Measurements from ENCODE around the gene SHD. TPM values are rescaled to one million over a fixed set of nuclear protein-coding genes. Genes with fewer than 3 reads are reported as not detected.

The SHD gene, protein sequence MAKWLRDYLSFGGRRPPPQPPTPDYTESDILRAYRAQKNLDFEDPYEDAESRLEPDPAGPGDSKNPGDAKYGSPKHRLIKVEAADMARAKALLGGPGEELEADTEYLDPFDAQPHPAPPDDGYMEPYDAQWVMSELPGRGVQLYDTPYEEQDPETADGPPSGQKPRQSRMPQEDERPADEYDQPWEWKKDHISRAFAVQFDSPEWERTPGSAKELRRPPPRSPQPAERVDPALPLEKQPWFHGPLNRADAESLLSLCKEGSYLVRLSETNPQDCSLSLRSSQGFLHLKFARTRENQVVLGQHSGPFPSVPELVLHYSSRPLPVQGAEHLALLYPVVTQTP
- total RNA-seq: not detected in 2 replicates

DNA sequence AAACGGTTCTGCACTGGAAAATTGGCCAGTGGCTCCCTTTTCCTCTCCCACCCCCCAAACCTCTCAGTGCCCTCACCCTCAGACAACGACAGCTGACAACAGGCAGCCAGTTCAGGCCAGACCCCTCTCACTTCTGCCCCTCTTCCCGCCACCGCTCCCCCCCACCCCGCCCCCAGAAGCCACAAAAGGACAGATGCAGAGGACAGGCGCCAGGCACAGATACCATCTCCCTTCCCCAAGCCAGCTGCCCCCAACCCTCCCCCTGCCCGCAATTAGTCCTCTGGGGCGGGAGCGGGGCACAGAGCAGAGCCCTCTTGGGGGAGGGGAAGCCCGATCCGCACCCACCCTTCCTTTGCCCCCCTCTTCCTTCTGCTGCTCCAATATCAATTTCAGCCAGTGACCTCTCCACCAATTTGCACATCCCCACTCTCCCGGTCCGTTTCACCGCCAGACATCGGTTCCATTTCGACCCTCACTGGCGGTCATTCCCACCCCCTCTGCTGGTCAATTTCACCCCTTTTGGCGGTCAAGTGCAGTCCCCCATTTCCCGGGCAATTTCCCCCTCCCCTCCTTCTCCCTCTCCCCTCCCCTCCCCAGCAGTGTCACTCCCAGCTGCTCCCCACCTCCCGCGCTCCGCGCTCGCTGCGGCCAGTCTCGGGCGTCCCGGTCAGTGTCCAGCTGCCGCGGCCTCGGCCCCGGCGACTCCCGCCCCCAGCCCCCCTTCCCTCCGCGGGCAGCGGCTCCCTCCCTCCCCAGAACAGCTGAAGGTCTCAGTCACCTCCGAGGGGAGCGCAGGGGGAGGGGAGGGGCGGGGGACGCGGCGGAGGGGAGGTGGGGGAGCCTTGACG lies at the start of gene SHD:
SHD (plus strand) TSS at position 848 of the 848 bp plus-strand sequence. CDS start 798 bp downstream, outside the sequence.

DNA sequence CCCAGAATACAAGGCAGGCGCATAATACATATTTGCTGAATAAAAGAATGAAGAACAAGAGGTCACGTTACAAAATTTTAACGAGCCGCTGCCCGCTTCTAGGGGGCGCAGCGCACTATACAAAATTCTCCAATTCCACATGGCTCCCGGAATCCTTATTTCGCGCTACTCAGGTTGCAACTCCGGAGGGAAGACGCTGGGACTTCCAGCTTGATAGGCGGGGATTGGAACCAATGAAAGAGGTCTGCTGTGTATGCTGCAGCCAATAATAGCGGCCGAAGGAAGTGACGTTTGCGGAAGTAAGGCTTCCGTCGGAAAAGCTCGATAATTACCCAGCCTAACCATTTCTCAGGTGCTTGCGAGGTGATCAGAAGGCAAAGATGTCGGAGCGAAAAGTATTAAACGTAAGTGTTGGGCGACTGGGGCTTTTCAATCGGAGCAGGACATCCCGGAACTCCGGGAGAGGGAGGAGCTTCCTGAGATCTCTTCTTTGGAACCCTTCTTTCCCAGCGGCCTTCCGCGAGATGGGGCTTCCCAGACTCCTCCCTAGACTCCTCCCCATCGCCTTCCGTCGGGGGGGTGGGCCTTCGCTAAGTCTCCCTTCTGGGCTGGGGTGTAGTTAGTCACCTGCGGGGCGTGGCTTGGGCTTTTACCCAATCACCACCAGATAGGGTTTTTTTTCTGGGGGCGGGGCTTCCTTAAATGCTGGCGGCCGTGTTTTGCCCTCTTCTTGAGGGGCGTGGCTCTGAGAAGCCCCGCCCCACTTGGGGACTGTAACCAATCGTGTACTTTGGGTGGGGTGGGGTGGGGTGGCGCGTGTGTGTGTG lies 32.1 kb upstream of the SHD start, which contains the start of gene YJU2:
YJU2 (plus strand) TSS at position 314 of the 827 bp plus-strand sequence; CDS start at position 381, 67 bp downstream.

DNA sequence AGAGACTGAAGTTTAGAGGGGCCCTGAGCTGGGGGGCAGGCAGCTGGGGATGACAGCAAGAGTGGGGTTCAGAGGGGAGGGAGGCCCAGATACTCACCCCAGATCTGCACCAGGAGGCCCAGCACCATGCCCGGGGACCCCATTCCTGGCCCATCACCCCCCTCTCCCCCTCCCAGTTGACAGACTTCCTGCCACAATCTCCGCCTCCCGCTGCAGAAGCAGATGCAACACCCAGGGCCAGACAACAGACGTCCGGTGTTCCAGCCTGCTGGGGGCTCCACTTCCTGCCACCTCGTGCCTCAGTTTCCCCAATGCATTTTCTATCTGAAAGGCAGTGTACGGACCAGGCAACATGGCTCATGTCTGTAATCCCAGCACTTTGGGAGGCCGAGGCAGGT lies 23.2 kb downstream of the SHD start, which contains the start of gene TMIGD2:
TMIGD2 (minus strand) TSS at position 147 of the 398 bp plus-strand sequence; CDS start at position 143, 4 bp downstream.

DNA sequence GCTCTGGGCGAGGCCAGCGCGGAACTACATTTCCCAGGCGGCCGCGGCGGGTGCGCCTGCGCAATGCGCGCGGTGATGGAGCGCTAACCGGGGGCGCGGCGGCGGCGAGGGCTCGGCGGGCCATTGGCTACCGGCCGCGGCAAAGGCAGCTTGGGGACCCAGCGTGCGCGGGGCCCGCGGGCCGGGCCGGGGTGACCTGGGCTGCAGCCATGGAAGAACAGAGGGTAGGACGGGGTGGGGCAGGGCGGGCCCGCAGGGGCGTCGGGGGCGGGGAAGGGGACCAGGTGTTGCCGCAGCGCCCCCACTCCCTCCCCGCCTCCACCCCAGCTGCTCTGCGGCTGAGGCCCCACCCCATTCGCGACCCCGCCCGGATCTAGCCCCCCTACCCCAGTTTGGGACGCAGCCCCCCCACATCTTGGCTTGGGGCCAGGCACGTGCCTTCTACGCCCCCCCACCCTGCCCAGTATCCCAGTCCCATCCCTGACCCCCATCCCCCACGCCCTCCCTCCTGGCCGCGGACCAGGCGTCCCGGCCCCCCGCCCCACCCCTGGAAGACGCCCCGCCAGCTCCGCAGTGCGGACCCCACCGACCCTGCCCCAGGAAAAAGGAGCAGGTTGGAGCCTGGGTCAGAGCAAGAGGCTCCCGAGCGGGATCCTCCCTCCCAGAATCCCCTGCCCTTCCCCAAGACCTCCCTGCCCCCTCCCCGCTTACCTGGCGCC lies 25.6 kb downstream of the SHD start, which contains the start of gene FSD1:
FSD1 (plus strand) TSS at position 61 of the 719 bp plus-strand sequence; CDS start at position 210, 149 bp downstream.

DNA sequence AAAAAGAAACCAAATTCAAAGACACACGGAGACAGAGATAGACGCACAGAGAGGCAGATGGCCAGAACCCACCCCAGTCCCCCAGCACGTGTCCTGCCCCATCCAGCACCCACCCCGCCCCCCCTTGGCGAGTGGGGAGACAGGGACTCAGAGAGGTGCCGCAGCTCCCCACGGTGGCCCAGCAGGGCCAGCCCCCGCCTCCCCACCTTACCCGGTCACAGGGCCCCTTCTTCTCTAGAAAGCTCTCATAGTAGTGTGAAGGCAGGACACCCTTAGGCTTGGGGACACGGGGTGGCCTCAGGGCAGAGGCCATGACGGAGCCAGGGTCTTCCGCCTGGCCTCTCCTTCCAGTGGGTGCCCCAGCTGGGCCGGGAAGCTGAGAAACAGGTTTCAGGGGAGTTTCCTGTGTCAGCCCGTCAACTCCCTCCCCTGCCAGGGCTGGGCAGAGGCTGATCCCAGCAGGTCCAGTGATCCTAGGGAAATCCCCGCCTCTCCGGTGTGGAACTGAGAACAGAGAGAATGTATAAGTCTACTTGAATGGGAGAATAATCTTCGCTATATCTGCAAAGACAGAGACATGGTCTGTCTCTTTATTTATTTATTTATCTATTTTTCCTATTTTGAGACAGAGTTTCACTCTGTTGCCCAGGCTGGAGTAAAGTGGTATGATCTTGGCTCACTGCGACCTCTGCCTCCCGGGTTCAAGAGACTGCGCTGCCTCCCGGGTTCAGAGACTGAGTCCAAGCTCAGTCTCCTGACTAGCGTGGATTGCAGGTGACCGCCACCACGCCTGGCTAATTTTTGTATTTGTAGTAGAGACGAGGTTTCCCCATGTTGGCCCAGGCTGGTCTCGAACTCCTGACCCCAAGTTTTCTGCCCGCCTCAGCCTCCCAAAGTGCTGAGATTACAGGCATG lies 59.6 kb downstream of the SHD start, which contains the start of gene STAP2:
STAP2 (minus strand) TSS at position 387 of the 915 bp plus-strand sequence; CDS start at position 313, 74 bp downstream.

Other genes with a start within 250 kb of the SHD start
- gene ZBTB7A, start 212.4 kb upstream of the SHD start, total RNA-seq: 21.1 and 36.2 TPM in 2 replicates
- gene MAP2K2, start 155.1 kb upstream of the SHD start, total RNA-seq: 111 and 139 TPM in 2 replicates
- not detected in 2 replicates for gene CREB3L3, start 125.6 kb upstream of the SHD start, total RNA-seq
- gene SIRT6, start 96.7 kb upstream of the SHD start, total RNA-seq: 13.4 and 24.6 TPM in 2 replicates
- gene ANKRD24, start 96.6 kb upstream of the SHD start, total RNA-seq: 2.1 and 2.9 TPM in 2 replicates
- gene EBI3, start 49.7 kb upstream of the SHD start, total RNA-seq: 0.28 and 0.30 TPM in 2 replicates
- 8.0 and 12.1 TPM in 2 replicates for gene YJU2, start 32.2 kb upstream of the SHD start, total RNA-seq
- not detected in 2 replicates for gene TMIGD2, start 23.1 kb downstream of the SHD start, total RNA-seq
- 16.9 and 23.8 TPM in 2 replicates for gene FSD1, start 25.3 kb downstream of the SHD start, total RNA-seq
- 1.2 and 3.0 TPM in 2 replicates for gene STAP2, start 59.6 kb downstream of the SHD start, total RNA-seq
- gene MPND, start 64.3 kb downstream of the SHD start, total RNA-seq: 4.5 and 4.6 TPM in 2 replicates
- gene SH3GL1, start 121.3 kb downstream of the SHD start, total RNA-seq: 28.5 and 65.0 TPM in 2 replicates
- 2.4 and 9.3 TPM in 2 replicates for gene CHAF1A, start 123.4 kb downstream of the SHD start, total RNA-seq
- 77.8 and 78.7 TPM in 2 replicates for gene UBXN6, start 178.5 kb downstream of the SHD start, total RNA-seq
- gene HDGFL2, start 193.0 kb downstream of the SHD start, total RNA-seq: 37.7 and 60.6 TPM in 2 replicates
- 0.09 TPM in 1 of 2 replicates, not detected in the other for gene PLIN4, start 239.2 kb downstream of the SHD start, total RNA-seq